ENCODE results near the gene CPT2.
"Not testable (repeated sequence)": the region's sequence is repeated elsewhere in the genome, so short reads cannot be mapped to it uniquely, and the experiment has no call there.

CPT2 gene

GRCh38 chr1:53180951-53181350, 15.7 kb upstream of the CPT2 start:
- DNase-seq (ENCODE audit: low read depth, low spot score) = no peak

GRCh38 chr1:53182111-53182593, 14.5 kb upstream of the CPT2 start:
- DNase-seq (ENCODE audit: low read depth, low spot score) = peak; percentile 12
- H3K27ac ChIP-seq = no peak overlapping the region

More at GRCh38 chr1:53180951-53181350, 15.7 kb upstream of the CPT2 start:
- H3K27ac ChIP-seq = no peak overlapping the region

DNA sequence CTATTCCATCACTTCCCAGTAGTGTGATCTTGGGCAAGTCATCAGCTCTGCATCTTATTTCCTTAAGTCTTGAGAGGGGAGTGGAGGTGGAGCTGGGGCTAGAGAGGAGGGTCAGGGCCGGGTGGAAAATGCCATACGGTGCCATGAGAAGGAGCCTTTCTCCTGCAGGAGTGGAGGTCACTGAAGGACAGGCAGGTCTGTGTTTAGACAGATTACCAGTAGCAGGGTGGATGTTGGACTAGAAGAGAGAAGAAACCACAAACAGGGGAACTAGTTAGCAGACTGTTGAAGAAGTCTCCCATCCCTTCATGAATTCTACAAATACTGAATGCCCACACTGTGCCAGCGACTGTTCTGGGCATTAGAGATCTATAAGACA, 13.9 kb upstream of the CPT2 start:
- no peak overlapping the region for H3K27ac ChIP-seq
- DNase-seq (ENCODE audit: low read depth, low spot score) = no peak

- DNase-seq (ENCODE audit: low read depth, low spot score) = no peak
- H3K27ac ChIP-seq = no peak overlapping the region
Observed at GRCh38 chr1:53183095-53183990, 13.3 kb upstream of the CPT2 start.

DNA sequence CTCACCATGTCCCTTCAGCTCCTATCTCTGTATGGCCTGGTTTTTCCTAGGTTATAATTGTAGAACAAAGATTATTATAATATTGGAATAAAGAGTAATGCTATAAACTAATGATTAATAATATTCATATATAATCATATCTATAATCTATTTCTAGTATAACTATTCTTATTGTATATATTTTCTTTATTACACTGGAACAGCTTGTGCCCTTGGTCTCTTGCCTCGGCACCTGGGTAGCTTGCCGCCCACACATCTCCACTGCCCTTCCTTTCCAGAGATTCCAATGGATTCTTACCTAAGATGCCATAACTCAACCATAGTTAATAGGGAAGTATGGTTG, 10.7 kb upstream of the CPT2 start:
- H3K27ac ChIP-seq; DNase-seq (ENCODE audit: low read depth, low spot score): not testable (repeated sequence)

- no peak for DNase-seq (ENCODE audit: low read depth, low spot score)
- no peak overlapping the region for H3K27ac ChIP-seq
Observed at GRCh38 chr1:53186533-53186932, 10.1 kb upstream of the CPT2 start.

GRCh38 chr1:53187401-53187800, 9.2 kb upstream of the CPT2 start:
- DNase-seq (ENCODE audit: low read depth, low spot score) = no peak

GRCh38 chr1:53188099-53188498, 8.5 kb upstream of the CPT2 start:
- DNase-seq (ENCODE audit: low read depth, low spot score) = peak; percentile 14
- peak overlapping the region; percentile 32 for H3K27ac ChIP-seq

More at GRCh38 chr1:53187401-53187800, 9.2 kb upstream of the CPT2 start:
- peak overlapping the region; percentile 32 for H3K27ac ChIP-seq

DNA sequence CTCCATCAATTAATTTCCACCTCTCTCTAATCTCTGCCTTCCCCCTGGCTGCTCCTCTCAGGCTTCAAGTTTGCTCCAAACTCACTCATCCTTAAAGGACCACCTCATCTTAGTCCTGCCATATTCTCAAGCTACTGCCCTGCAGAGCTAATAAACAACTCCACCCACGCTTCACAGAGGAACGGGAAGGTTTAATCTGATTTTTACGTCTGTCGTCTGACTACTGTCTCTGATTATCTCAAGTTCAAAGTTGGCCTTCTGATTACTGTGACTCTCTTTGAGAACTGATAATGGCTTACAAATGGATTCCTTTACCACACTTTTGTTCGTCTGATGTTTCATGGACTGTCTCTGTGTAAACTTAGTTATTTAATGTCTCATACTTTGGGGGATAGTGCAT, 7.6 kb upstream of the CPT2 start:
- DNase-seq (ENCODE audit: low read depth, low spot score) = no peak
- H3K27ac ChIP-seq = no peak overlapping the region

- no peak overlapping the region for H3K27ac ChIP-seq
- no peak for DNase-seq (ENCODE audit: low read depth, low spot score)
Observed at GRCh38 chr1:53190210-53190611, 6.4 kb upstream of the CPT2 start.

DNA sequence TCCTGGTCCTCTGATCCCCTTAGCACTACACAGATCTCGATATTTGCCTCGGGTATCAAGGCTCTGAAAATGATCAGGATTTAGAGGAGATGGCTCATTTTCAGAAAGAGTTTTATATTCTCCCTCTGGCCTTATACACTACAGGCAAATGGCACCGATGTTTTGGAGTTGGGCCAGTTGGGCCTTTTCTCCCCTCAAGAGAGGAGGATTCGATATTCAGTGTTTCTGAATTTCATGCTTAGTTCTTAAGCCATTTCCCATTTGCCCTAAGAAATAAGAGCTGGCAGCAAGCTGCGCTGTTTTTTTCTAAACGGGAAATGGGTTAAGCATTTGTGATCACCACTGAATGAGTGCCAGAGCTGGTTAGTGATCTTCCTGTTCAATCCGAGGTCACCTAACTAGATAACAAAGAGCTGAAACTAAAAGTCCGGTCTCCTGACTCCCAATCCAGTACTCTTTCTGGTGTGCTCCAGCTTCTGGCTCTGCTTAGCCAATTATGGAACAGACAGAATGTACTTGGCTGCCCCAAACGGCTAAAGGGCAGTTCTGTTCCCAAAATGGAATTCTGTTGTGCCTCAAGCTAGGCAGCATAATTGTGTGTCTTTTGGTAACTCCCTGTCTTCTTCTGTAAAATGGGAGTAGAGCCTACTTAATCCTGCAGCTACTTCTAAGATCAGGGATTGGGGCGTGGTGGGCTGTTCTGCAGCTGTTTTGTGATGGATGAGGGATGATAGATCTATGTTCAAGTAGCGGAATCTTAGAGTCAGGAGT, 1.2 kb upstream of the CPT2 start:
- no peak overlapping the region for H3K27ac ChIP-seq
- DNase-seq (ENCODE audit: low read depth, low spot score) = no peak

DNA sequence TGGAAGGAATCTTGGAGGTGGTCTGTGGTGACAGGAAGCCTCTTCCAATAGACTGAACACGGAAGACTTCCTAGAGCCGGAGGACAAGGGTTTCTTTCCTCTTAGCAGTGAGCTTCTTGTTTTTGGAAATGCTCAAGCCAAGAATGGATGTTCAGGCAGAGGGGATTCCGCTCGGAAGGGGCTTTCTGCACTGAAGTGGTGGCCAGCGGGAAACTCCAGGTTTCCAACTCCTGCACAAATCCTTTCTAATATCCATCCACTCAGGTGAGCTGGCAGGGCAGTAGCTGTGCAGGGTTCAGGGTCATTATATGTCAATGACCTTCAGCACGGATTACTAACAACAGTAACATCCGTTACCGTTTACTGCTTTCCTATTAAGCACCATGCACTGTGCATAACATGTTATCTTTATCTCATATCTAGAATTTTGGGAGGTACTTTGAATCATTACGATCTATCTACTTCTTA, 573 bp upstream of the CPT2 start:
- peak overlapping the region; percentile 80 for H3K27ac ChIP-seq
- no peak for DNase-seq (ENCODE audit: low read depth, low spot score)

DNA sequence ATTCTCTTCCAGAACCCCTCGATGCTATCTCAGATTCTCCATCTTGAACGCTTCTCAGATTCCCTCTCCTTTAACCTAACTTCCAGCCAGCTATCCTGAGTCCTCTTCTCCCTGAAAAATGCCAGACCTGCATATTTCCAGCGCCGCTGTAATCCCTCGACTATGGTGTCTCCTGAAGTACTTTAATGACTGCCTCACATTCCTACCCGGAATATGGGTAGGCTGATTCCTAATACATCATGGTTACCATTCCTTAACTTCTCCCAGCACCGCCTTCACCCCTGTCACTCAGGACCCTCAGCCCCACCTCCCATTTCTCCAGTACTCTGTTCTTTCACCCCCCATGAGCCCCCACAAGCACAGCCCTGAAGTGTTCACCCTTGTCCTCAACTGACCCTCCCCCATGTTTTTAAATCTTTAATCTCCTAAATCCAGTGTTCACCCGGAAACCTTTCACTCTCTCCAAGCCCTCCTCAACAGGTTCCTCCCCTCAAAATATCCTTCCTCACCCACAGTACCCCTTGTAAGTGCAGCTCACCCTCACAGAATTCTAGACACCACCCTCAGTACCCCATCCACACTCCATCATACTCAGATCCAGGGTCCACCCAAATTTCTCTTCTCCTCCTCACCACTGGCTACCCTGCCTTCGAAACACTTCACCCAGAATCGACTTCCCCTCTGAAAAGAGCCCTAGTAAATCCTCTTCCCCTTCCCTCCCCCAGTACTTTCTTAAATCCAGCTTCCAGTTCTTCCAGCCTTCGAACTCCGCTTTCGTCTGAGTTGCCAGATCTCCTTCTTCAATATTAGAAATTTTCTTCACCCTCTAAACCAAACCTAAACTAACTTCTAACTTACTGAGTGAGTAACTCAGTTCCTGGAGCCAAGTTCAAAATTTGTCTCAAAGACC, 922 bp downstream of the CPT2 start:
- peak overlapping the region; percentile 80 for H3K27ac ChIP-seq
- no peak for DNase-seq (ENCODE audit: low read depth, low spot score)

GRCh38 chr1:53198241-53198651, 1.6 kb downstream of the CPT2 start:
- DNase-seq (ENCODE audit: low read depth, low spot score) = no peak
- peak overlapping the region; percentile 80 for H3K27ac ChIP-seq

DNA sequence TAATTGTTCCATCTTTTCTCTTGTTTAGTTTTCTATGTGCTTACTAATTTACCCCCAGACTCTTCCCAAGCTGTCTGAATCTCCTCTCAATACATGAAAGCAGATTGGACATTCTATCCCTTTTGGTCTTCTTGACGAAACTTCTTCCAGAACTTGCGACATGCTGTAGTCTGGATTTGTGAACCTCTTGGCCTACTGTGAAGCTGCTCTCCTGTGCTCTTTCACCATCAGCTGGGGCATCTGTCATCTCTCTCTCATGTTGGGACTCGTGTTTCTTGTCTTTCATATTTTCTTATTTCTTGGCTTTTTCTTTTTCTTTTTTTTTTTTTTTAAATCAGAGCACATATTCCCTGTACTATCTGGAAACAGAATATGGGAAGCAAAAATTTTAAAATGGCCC, 6.8 kb downstream of the CPT2 start:
- H3K27ac ChIP-seq = no peak overlapping the region
- DNase-seq (ENCODE audit: low read depth, low spot score) = no peak

GRCh38 chr1:53205496-53205895, 8.9 kb downstream of the CPT2 start:
- not testable (repeated sequence) for H3K27ac ChIP-seq; DNase-seq (ENCODE audit: low read depth, low spot score)

- H3K27ac ChIP-seq; DNase-seq (ENCODE audit: low read depth, low spot score): not testable (repeated sequence)
Observed at GRCh38 chr1:53206083-53206685, 9.6 kb downstream of the CPT2 start.

GRCh38 chr1:53206735-53207379, 10.2 kb downstream of the CPT2 start:
- H3K27ac ChIP-seq = no peak overlapping the region
- DNase-seq (ENCODE audit: low read depth, low spot score) = no peak

DNA sequence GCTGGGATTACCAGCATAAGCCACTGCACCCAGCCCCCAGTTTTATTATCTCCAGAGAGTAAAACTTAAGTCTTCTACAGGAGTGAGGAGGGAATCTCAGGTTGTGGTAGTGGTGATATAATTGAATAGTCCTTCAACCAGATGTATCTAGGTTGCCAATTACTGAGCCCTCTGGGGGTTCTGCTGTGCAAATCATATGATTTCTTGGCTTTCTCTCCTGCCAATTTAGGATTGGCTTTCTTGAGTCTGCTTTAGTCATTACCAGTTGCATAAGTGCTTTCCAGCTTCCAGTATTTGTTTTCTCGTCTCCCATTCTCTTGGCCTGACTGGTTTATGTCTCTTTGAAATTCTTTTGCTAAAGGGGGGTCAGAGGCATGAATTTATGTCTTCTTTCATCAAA, 11.1 kb downstream of the CPT2 start:
- H3K27ac ChIP-seq = no peak overlapping the region
- no peak for DNase-seq (ENCODE audit: low read depth, low spot score)
